ENCODE results near the gene PTPRG. TPM values are rescaled to one million over a fixed set of nuclear protein-coding genes. Genes with fewer than 3 reads are reported as not detected.

Gene PTPRG
- total and polyA plus RNA-seq, 4 donors, result 3.6 to 35.6 (median 8.1) TPM

DNA sequence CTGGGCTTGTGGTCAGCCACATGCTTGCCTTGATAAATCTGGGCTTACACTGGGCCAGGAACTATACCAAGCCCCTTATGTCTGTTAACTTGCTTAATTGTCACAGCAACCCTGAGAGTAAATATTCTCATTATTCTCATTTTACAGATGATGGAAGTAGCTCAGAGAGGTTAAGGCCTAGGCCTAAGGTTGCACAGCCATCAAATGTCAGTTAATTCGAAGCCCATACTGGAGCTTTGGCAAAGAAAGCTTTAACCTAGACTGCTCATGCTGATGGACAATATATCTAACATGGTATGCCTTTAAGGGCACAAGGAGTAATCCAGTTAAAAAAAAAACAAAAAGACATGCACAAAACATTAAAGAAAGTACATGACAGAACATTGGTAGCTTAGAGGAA, 591.9 kb downstream of the PTPRG start (continued):
- TF ChIP-seq, protein P1, sequence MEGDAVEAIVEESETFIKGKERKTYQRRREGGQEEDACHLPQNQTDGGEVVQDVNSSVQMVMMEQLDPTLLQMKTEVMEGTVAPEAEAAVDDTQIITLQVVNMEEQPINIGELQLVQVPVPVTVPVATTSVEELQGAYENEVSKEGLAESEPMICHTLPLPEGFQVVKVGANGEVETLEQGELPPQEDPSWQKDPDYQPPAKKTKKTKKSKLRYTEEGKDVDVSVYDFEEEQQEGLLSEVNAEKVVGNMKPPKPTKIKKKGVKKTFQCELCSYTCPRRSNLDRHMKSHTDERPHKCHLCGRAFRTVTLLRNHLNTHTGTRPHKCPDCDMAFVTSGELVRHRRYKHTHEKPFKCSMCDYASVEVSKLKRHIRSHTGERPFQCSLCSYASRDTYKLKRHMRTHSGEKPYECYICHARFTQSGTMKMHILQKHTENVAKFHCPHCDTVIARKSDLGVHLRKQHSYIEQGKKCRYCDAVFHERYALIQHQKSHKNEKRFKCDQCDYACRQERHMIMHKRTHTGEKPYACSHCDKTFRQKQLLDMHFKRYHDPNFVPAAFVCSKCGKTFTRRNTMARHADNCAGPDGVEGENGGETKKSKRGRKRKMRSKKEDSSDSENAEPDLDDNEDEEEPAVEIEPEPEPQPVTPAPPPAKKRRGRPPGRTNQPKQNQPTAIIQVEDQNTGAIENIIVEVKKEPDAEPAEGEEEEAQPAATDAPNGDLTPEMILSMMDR (IDR thresholded peaks at IDR 0.05; ENCODE audit: low read depth, low read length, missing input control), result no peak
- no peak for TF ChIP-seq YY1 (IDR thresholded peaks at IDR 0.05)
- TF ChIP-seq FOXA1 (IDR thresholded peaks at IDR 0.05), result no peak

DNA sequence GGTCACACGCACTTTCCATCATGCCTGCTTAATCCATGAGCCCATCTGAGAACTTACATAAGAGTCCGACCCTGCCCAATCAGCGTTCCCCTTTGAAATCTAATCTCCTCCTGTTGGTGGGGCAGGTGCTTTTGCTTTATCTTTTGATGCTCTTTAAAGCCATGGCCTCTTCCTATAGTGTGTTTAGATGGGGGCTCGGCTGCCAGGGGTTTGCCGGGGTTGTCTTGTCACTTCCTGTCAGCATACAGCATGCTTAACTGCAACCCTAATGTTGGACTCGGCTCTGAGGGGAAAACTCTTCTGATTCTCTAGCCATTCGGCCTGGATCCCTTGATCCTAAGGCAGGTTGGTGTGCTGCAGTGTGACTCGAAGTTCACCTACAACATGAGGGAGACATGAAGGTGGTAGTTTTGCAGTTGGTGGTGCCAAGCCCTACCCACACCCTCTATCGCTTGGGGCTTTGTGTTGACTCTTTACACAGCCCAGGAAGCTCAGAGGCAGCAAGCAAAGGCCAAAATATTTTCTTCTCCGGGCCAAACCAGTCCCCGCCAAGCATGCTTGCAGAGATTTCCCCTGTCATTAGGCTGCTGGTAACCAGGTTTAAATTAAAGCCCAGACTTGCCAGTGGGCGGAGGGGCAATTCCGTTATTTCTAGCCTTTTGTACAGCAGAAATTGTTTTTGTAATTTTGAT, 593.2 kb downstream of the PTPRG start:
- TF ChIP-seq FOXA2 (IDR thresholded peaks at IDR 0.05) (no peak), HNF4A (conservative IDR thresholded peaks at IDR 0.05) (no peak), RAD21 (IDR thresholded peaks at IDR 0.05) (no peak), SP1 (IDR thresholded peaks at IDR 0.05) (no peak), EGR1 (IDR thresholded peaks at IDR 0.05; ENCODE audit: low read depth in 2 of 2) (no peak)
- TF ChIP-seq, protein P2, sequence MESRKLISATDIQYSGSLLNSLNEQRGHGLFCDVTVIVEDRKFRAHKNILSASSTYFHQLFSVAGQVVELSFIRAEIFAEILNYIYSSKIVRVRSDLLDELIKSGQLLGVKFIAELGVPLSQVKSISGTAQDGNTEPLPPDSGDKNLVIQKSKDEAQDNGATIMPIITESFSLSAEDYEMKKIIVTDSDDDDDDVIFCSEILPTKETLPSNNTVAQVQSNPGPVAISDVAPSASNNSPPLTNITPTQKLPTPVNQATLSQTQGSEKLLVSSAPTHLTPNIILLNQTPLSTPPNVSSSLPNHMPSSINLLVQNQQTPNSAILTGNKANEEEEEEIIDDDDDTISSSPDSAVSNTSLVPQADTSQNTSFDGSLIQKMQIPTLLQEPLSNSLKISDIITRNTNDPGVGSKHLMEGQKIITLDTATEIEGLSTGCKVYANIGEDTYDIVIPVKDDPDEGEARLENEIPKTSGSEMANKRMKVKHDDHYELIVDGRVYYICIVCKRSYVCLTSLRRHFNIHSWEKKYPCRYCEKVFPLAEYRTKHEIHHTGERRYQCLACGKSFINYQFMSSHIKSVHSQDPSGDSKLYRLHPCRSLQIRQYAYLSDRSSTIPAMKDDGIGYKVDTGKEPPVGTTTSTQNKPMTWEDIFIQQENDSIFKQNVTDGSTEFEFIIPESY (IDR thresholded peaks at IDR 0.05), result no peak
- TF ChIP-seq, protein P3, sequence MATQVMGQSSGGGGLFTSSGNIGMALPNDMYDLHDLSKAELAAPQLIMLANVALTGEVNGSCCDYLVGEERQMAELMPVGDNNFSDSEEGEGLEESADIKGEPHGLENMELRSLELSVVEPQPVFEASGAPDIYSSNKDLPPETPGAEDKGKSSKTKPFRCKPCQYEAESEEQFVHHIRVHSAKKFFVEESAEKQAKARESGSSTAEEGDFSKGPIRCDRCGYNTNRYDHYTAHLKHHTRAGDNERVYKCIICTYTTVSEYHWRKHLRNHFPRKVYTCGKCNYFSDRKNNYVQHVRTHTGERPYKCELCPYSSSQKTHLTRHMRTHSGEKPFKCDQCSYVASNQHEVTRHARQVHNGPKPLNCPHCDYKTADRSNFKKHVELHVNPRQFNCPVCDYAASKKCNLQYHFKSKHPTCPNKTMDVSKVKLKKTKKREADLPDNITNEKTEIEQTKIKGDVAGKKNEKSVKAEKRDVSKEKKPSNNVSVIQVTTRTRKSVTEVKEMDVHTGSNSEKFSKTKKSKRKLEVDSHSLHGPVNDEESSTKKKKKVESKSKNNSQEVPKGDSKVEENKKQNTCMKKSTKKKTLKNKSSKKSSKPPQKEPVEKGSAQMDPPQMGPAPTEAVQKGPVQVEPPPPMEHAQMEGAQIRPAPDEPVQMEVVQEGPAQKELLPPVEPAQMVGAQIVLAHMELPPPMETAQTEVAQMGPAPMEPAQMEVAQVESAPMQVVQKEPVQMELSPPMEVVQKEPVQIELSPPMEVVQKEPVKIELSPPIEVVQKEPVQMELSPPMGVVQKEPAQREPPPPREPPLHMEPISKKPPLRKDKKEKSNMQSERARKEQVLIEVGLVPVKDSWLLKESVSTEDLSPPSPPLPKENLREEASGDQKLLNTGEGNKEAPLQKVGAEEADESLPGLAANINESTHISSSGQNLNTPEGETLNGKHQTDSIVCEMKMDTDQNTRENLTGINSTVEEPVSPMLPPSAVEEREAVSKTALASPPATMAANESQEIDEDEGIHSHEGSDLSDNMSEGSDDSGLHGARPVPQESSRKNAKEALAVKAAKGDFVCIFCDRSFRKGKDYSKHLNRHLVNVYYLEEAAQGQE (IDR thresholded peaks at IDR 0.05), result no peak
- DNase-seq (ENCODE audit: low spot score), result no peak
- Histone ChIP-seq H3K27ac (ENCODE audit: low read depth in 1 of 2, low read length in 2 of 2) (no peak overlapping the region), H3K36me3 (ENCODE audit: control insufficient read depth in 4 of 4, insufficient read depth in 3 of 4, low read depth in 1 of 4, low read length in 3 of 4) (no peaks in the 10 kb centered on the region), H3K4me3 (ENCODE audit: low read depth in 1 of 3, low read length in 3 of 3) (no peak overlapping the region), H3K4me1 (ENCODE audit: control insufficient read depth in 4 of 4, insufficient read depth in 4 of 4, low read length in 3 of 4) (no peaks in the 10 kb centered on the region), H3K27me3 (ENCODE audit: control insufficient read depth in 4 of 4, insufficient read depth in 4 of 4, low read length in 3 of 4) (no peaks in the 10 kb centered on the region), H3K9me3 (ENCODE audit: control insufficient read depth in 4 of 4, low read length in 3 of 4) (no peaks in the 10 kb centered on the region), H3K9ac (ENCODE audit: low read depth in 1 of 2, low read length in 2 of 2) (no peak overlapping the region)
- WGBS, result 86% methylated on average over 13 of the region's 13 CpGs

DNA sequence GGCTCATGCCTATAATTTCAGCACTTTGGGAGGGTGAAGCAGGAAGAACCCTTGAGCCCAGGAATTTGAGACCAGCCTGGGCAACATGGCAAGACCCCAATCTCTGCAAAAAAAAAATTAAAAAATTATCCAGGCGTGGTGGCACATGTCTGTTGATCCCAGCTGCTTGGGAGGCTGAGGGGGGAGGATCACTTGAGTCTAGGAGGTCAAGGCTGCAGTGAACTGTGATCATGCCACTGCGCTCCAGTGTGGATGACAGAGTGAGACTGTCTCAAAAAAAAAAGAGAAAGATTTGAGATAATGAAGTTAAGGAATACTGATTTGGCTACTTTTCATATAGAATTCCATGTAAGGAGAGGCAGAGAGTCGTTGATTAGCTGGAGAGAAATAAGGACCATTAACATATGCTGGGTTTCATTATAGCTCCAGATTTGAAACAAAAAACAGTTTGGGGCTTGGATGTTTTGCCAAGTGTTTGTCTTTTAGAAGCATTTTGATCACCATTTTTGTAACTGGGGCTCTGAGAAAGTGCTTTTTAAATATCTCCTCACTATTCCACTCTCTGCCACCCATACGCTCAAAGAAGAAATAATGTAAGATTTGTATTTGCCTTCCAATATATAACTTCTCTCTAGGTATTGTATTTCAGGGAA, 597.8 kb downstream of the PTPRG start:
- Histone ChIP-seq H3K27me3 (ENCODE audit: control insufficient read depth in 4 of 4, insufficient read depth in 4 of 4, low read length in 3 of 4) (no peaks in the 10 kb centered on the region), H3K9me3 (ENCODE audit: control insufficient read depth in 4 of 4, low read length in 3 of 4) (no peaks in the 10 kb centered on the region), H3K9ac (ENCODE audit: low read depth in 1 of 2, low read length in 2 of 2) (no peak overlapping the region), H3K36me3 (ENCODE audit: control insufficient read depth in 4 of 4, insufficient read depth in 3 of 4, low read depth in 1 of 4, low read length in 3 of 4) (peaks cover 0 to 2% (median 0%) of the 10 kb centered on the region in 4 donors), H3K4me1 (ENCODE audit: control insufficient read depth in 4 of 4, insufficient read depth in 4 of 4, low read length in 3 of 4) (no peaks in the 10 kb centered on the region), H3K4me3 (ENCODE audit: low read depth in 1 of 3, low read length in 3 of 3) (no peak overlapping the region), H3K27ac (ENCODE audit: low read depth in 1 of 2, low read length in 2 of 2) (no peak overlapping the region)
- DNase-seq (ENCODE audit: low spot score), result no peak
- no peak for TF ChIP-seq HNF4A (conservative IDR thresholded peaks at IDR 0.05)
- no peak for TF ChIP-seq HNF4G (IDR thresholded peaks at IDR 0.05)
- TF ChIP-seq, protein P1 (IDR thresholded peaks at IDR 0.05; ENCODE audit: low read depth, low read length, missing input control), result no peak
- no peak for TF ChIP-seq NR2F2 (IDR thresholded peaks at IDR 0.05)
- TF ChIP-seq FOXA2 (IDR thresholded peaks at IDR 0.05), result no peak
- TF ChIP-seq, protein P4, sequence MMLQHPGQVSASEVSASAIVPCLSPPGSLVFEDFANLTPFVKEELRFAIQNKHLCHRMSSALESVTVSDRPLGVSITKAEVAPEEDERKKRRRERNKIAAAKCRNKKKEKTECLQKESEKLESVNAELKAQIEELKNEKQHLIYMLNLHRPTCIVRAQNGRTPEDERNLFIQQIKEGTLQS (IDR thresholded peaks at IDR 0.05), result no peak
- TF ChIP-seq TAF1 (conservative IDR thresholded peaks at IDR 0.05), result no peak
- TF ChIP-seq RAD21 (IDR thresholded peaks at IDR 0.05), result no peak
- TF ChIP-seq SP1 (IDR thresholded peaks at IDR 0.05), result no peak
- no peak for TF ChIP-seq FOXA1 (IDR thresholded peaks at IDR 0.05)
- TF ChIP-seq, protein P5, sequence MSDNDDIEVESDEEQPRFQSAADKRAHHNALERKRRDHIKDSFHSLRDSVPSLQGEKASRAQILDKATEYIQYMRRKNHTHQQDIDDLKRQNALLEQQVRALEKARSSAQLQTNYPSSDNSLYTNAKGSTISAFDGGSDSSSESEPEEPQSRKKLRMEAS (IDR thresholded peaks at IDR 0.05), result no peak
- TF ChIP-seq GABPA (IDR thresholded peaks at IDR 0.05 in 1 of 2, conservative IDR thresholded peaks at IDR 0.05 in 1 of 2), result no peak
- TF ChIP-seq, protein P2 (IDR thresholded peaks at IDR 0.05), result no peak
- WGBS, result 86% methylated on average over 4 of the region's 4 CpGs

Measured in liver (tissue), 9 donors.